ENCODE results near the gene CCDC192. TPM values are rescaled to one million over a fixed set of nuclear protein-coding genes. Genes with fewer than 3 reads are reported as not detected.

CCDC192 gene
- total and polyA plus RNA-seq, 2 experiments from 2014 or later = 0.40 TPM; not detected in 1

- Histone ChIP-seq H3K27me3 (ENCODE audit: insufficient read depth) (no peaks in the 10 kb centered on the region), H3F3A (replicated peaks; ENCODE audit: low read depth) (no peaks in the 10 kb centered on the region), H3K4me2 (no peak overlapping the region), H4K20me1 (replicated peaks; ENCODE audit: insufficient read depth) (no peaks in the 10 kb centered on the region), H3K4me1 (ENCODE audit: insufficient read depth) (no peaks in the 10 kb centered on the region), H3K79me2 (replicated peaks; ENCODE audit: insufficient read depth) (no peaks in the 10 kb centered on the region), H3K9me2 (ENCODE audit: insufficient read depth) (no peaks in the 10 kb centered on the region), H3K4me3 (no peak overlapping the region), H3K27ac (ENCODE audit: low read depth) (no peak overlapping the region), H2AFZ (no peak overlapping the region), H3K36me3 (ENCODE audit: insufficient read depth) (no peaks in the 10 kb centered on the region)
- no peak overlapping the region for H3K4me3 Mint-ChIP-seq
- no peaks in the 10 kb centered on the region for H3K9me3 Mint-ChIP-seq
- DNase-seq (ENCODE audit: low spot score) (no peak), ATAC-seq (no peak)
- H3K27me3 Mint-ChIP-seq (ENCODE audit: insufficient read depth, low read depth, poor library complexity) = peaks cover 2% of the 10 kb centered on the region
- no peak overlapping the region for H3K27ac Mint-ChIP-seq
- H3K36me3 Mint-ChIP-seq (ENCODE audit: low read depth) = no peaks in the 10 kb centered on the region
- no peak for TF ChIP-seq JUNB (IDR thresholded peaks at IDR 0.05; ENCODE audit: unreplicated experiment)
- TF ChIP-seq, protein P1, sequence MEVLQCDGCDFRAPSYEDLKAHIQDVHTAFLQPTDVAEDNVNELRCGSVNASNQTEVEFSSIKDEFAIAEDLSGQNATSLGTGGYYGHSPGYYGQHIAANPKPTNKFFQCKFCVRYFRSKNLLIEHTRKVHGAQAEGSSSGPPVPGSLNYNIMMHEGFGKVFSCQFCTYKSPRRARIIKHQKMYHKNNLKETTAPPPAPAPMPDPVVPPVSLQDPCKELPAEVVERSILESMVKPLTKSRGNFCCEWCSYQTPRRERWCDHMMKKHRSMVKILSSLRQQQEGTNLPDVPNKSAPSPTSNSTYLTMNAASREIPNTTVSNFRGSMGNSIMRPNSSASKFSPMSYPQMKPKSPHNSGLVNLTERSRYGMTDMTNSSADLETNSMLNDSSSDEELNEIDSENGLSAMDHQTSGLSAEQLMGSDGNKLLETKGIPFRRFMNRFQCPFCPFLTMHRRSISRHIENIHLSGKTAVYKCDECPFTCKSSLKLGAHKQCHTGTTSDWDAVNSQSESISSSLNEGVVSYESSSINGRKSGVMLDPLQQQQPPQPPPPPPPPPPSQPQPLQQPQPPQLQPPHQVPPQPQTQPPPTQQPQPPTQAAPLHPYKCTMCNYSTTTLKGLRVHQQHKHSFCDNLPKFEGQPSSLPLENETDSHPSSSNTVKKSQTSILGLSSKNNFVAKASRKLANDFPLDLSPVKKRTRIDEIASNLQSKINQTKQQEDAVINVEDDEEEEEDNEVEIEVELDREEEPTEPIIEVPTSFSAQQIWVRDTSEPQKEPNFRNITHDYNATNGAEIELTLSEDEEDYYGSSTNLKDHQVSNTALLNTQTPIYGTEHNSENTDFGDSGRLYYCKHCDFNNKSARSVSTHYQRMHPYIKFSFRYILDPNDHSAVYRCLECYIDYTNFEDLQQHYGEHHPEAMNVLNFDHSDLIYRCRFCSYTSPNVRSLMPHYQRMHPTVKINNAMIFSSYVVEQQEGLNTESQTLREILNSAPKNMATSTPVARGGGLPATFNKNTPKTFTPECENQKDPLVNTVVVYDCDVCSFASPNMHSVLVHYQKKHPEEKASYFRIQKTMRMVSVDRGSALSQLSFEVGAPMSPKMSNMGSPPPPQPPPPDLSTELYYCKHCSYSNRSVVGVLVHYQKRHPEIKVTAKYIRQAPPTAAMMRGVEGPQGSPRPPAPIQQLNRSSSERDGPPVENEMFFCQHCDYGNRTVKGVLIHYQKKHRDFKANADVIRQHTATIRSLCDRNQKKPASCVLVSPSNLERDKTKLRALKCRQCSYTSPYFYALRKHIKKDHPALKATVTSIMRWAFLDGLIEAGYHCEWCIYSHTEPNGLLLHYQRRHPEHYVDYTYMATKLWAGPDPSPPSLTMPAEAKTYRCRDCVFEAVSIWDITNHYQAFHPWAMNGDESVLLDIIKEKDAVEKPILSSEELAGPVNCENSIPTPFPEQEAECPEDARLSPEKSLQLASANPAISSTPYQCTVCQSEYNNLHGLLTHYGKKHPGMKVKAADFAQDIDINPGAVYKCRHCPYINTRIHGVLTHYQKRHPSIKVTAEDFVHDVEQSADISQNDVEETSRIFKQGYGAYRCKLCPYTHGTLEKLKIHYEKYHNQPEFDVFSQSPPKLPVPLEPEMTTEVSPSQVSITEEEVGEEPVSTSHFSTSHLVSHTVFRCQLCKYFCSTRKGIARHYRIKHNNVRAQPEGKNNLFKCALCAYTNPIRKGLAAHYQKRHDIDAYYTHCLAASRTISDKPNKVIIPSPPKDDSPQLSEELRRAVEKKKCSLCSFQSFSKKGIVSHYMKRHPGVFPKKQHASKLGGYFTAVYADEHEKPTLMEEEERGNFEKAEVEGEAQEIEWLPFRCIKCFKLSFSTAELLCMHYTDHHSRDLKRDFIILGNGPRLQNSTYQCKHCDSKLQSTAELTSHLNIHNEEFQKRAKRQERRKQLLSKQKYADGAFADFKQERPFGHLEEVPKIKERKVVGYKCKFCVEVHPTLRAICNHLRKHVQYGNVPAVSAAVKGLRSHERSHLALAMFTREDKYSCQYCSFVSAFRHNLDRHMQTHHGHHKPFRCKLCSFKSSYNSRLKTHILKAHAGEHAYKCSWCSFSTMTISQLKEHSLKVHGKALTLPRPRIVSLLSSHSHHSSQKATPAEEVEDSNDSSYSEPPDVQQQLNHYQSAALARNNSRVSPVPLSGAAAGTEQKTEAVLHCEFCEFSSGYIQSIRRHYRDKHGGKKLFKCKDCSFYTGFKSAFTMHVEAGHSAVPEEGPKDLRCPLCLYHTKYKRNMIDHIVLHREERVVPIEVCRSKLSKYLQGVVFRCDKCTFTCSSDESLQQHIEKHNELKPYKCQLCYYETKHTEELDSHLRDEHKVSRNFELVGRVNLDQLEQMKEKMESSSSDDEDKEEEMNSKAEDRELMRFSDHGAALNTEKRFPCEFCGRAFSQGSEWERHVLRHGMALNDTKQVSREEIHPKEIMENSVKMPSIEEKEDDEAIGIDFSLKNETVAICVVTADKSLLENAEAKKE (CRISPR knock-in tag; IDR thresholded peaks at IDR 0.05) = no peak
- H3K4me1 Mint-ChIP-seq = no peaks in the 10 kb centered on the region
These were observed 37.0 kb upstream of the CCDC192 start for GRCh38 chr5:127666043-127666716.

DNA sequence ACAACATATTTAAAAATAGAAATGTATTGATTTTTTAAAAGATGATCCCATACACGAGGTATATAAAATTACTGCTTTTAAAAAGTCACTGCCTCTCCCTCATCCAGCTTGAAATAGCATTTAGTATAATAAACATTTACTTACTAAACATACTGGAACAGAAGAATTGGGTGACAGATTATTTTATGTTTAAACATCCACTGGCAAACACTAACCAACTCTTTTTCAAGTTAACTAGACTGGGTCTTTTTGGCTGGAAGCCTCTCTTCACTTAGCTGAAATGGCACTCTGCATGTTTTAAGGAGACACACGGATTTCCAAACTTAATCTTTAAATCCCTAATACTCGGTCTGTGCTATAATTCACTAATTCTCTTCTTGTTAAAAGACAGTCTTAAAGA lies 35.3 kb upstream of the CCDC192 start:
- no peak overlapping the region for H2AFZ ChIP-seq
- DNase-seq (ENCODE audit: low spot score) = no peak
- no peaks in the 10 kb centered on the region for H3K4me1 ChIP-seq (ENCODE audit: insufficient read depth)
- no peak for TF ChIP-seq CREB1 (CRISPR knock-in tag; IDR thresholded peaks at IDR 0.05; ENCODE audit: low read depth)
- TF ChIP-seq STAT1 (IDR thresholded peaks at IDR 0.05; ENCODE audit: unreplicated experiment) = no peak
- TF ChIP-seq, protein P2, sequence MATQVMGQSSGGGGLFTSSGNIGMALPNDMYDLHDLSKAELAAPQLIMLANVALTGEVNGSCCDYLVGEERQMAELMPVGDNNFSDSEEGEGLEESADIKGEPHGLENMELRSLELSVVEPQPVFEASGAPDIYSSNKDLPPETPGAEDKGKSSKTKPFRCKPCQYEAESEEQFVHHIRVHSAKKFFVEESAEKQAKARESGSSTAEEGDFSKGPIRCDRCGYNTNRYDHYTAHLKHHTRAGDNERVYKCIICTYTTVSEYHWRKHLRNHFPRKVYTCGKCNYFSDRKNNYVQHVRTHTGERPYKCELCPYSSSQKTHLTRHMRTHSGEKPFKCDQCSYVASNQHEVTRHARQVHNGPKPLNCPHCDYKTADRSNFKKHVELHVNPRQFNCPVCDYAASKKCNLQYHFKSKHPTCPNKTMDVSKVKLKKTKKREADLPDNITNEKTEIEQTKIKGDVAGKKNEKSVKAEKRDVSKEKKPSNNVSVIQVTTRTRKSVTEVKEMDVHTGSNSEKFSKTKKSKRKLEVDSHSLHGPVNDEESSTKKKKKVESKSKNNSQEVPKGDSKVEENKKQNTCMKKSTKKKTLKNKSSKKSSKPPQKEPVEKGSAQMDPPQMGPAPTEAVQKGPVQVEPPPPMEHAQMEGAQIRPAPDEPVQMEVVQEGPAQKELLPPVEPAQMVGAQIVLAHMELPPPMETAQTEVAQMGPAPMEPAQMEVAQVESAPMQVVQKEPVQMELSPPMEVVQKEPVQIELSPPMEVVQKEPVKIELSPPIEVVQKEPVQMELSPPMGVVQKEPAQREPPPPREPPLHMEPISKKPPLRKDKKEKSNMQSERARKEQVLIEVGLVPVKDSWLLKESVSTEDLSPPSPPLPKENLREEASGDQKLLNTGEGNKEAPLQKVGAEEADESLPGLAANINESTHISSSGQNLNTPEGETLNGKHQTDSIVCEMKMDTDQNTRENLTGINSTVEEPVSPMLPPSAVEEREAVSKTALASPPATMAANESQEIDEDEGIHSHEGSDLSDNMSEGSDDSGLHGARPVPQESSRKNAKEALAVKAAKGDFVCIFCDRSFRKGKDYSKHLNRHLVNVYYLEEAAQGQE (IDR thresholded peaks at IDR 0.05; ENCODE audit: unreplicated experiment) = no peak
- TF ChIP-seq, protein P3, sequence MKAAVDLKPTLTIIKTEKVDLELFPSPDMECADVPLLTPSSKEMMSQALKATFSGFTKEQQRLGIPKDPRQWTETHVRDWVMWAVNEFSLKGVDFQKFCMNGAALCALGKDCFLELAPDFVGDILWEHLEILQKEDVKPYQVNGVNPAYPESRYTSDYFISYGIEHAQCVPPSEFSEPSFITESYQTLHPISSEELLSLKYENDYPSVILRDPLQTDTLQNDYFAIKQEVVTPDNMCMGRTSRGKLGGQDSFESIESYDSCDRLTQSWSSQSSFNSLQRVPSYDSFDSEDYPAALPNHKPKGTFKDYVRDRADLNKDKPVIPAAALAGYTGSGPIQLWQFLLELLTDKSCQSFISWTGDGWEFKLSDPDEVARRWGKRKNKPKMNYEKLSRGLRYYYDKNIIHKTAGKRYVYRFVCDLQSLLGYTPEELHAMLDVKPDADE (IDR thresholded peaks at IDR 0.05) = no peak
- no peak for TF ChIP-seq JUNB (IDR thresholded peaks at IDR 0.05; ENCODE audit: unreplicated experiment)
- TF ChIP-seq ZNF331 (CRISPR knock-in tag; IDR thresholded peaks at IDR 0.05; ENCODE audit: low read depth) = no peak
- TF ChIP-seq ZNF114 (CRISPR knock-in tag; IDR thresholded peaks at IDR 0.05) = no peak
- H3K27ac Mint-ChIP-seq = no peak overlapping the region
- H3F3A ChIP-seq (replicated peaks; ENCODE audit: low read depth) = no peaks in the 10 kb centered on the region
- H3K36me3 ChIP-seq (ENCODE audit: insufficient read depth) = no peaks in the 10 kb centered on the region
- no peaks in the 10 kb centered on the region for H3K79me2 ChIP-seq (replicated peaks; ENCODE audit: insufficient read depth)
- H3K36me3 Mint-ChIP-seq (ENCODE audit: low read depth) = no peaks in the 10 kb centered on the region
- ATAC-seq = no peak
- no peaks in the 10 kb centered on the region for H3K4me1 Mint-ChIP-seq
- H3K27ac ChIP-seq (ENCODE audit: low read depth) = no peak overlapping the region
- H3K4me2 ChIP-seq = no peak overlapping the region
- peaks cover 2% of the 10 kb centered on the region for H3K27me3 Mint-ChIP-seq (ENCODE audit: insufficient read depth, low read depth, poor library complexity)
- H3K27me3 ChIP-seq (ENCODE audit: insufficient read depth) = no peaks in the 10 kb centered on the region
- H4K20me1 ChIP-seq (replicated peaks; ENCODE audit: insufficient read depth) = no peaks in the 10 kb centered on the region
- no peak overlapping the region for H3K4me3 ChIP-seq
- no peaks in the 10 kb centered on the region for H3K9me2 ChIP-seq (ENCODE audit: insufficient read depth)
- H3K4me3 Mint-ChIP-seq = no peak overlapping the region
- no peaks in the 10 kb centered on the region for H3K9me3 Mint-ChIP-seq
